NT2/D1 (cell line): ENCODE measurements around the gene TAS2R3.
"Not testable (repeated sequence)": the region's sequence is repeated elsewhere in the genome, so short reads cannot be mapped to it uniquely, and the experiment has no call there.

Experiments
- DNase-seq: peaks from one replicate; pipeline ENCODE4 v3.0.0-alpha.2; 2011; ENCODE audit warnings: low read depth, low spot score
- H3K27me3 ChIP-seq: 2 replicates; pipeline ENCODE4 v1.6.0; 2011; ENCODE audit warnings: mild to moderate bottlenecking; ENCODE audit not compliant: insufficient read length, insufficient read depth
- H3K36me3 ChIP-seq: 2 replicates; pipeline ENCODE4 v1.6.1; 2011; ENCODE audit warnings: mild to moderate bottlenecking, low read length, mixed read lengths; ENCODE audit not compliant: insufficient read depth, insufficient read length
- H3K4me1 ChIP-seq: 2 replicates; pipeline ENCODE4 v1.5.1; 2011; ENCODE audit not compliant: insufficient read depth, insufficient read length
- H3K4me3 ChIP-seq: 2 replicates; pipeline ENCODE4 v1.5.1; 2011; ENCODE audit warnings: low read depth; ENCODE audit not compliant: insufficient read length
- H3K9ac ChIP-seq: 2 replicates; pipeline ENCODE4 v1.6.0; 2011; ENCODE audit warnings: low read depth; ENCODE audit not compliant: insufficient read length
- H3K9me3 ChIP-seq: 2 replicates; pipeline ENCODE4 v1.5.1; 2011; ENCODE audit warnings: mild to moderate bottlenecking, low read length; ENCODE audit not compliant: insufficient read depth
- SUZ12 ChIP-seq: IDR thresholded peaks from 2 replicates; pipeline ENCODE4 v1.6.1; 2011; ENCODE audit not compliant: insufficient read length, insufficient read depth; ENCODE audit errors: extremely low read depth
- YY1 ChIP-seq: IDR thresholded peaks from 2 replicates; pipeline ENCODE4 v1.6.1; 2011; ENCODE audit not compliant: insufficient read length, insufficient read depth
- ZNF274 ChIP-seq: IDR thresholded peaks from 2 replicates; pipeline ENCODE4 v1.6.1; 2011; ENCODE audit warnings: mild to moderate bottlenecking, low read depth, low read length

The TAS2R3 gene

GRCh38 chr7:141744131-141744530, 19.8 kb upstream of the TAS2R3 start:
- Histone ChIP-seq H3K4me1 (no peaks in the 10 kb centered on the region), H3K9ac (no peak overlapping the region)
- TF ChIP-seq ZNF274, result no peak
- no peak for TF ChIP-seq YY1
- TF ChIP-seq SUZ12, result no peak

GRCh38 chr7:141748396-141748795, 15.5 kb upstream of the TAS2R3 start:
- Histone ChIP-seq H3K4me3 (no peak overlapping the region), H3K36me3 (peaks cover 86% of the 10 kb centered on the region), H3K27me3 (no peaks in the 10 kb centered on the region), H3K9ac (no peak overlapping the region), H3K4me1 (no peaks in the 10 kb centered on the region), H3K9me3 (peaks cover 45% of the 10 kb centered on the region)
- TF ChIP-seq YY1 (no peak), SUZ12 (no peak), ZNF274 (no peak)
- DNase-seq, result no peak

More at GRCh38 chr7:141744131-141744530, 19.8 kb upstream of the TAS2R3 start:
- DNase-seq, result no peak
- Histone ChIP-seq H3K36me3 (peaks cover 82% of the 10 kb centered on the region), H3K4me3 (no peak overlapping the region), H3K9me3 (peaks cover 5% of the 10 kb centered on the region; the same call in 1 of the 2 replicates), H3K27me3 (no peaks in the 10 kb centered on the region)

GRCh38 chr7:141751904-141752303, 12.0 kb upstream of the TAS2R3 start:
- H3K36me3 ChIP-seq, result peaks cover 80% of the 10 kb centered on the region
- H3K4me3 ChIP-seq, DNase-seq: not testable (repeated sequence)

GRCh38 chr7:141752634-141753033, 11.3 kb upstream of the TAS2R3 start:
- Histone ChIP-seq H3K9me3 (peaks cover 51% of the 10 kb centered on the region), H3K9ac (no peak overlapping the region), H3K4me3 (no peak overlapping the region), H3K4me1 (no peaks in the 10 kb centered on the region), H3K36me3 (peaks cover 87% of the 10 kb centered on the region), H3K27me3 (no peaks in the 10 kb centered on the region)
- DNase-seq, result peak; percentile 39
- TF ChIP-seq SUZ12 (no peak), ZNF274 (no peak), YY1 (no peak)

More at GRCh38 chr7:141751904-141752303, 12.0 kb upstream of the TAS2R3 start:
- H3K27me3 ChIP-seq, H3K9ac ChIP-seq, H3K4me1 ChIP-seq: not testable (repeated sequence)
- H3K9me3 ChIP-seq, result peaks cover 48% of the 10 kb centered on the region

DNA sequence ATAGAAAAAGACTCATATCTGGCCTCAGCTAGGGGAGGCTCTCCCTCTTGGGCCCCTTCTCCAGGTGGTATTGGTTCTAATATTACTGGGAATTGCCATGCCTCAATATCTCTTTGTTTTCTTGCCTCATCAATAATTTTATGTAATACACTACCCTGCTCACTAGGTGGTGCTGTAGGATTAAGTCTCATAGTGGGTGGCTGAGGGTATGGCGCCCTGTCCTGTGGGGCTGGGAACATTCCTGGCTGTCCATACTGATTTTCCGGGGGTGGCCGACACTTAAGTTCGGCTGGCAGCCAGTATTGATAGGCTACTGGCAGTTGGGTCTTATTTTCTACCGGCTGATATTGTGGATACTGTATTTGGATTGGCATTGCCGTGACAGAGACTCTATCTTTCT, 9.0 kb upstream of the TAS2R3 start:
- TF ChIP-seq YY1 (no peak), ZNF274 (no peak), SUZ12 (no peak)
- DNase-seq, result peak; percentile 30
- Histone ChIP-seq H3K9ac (no peak overlapping the region), H3K4me3 (no peak overlapping the region), H3K4me1 (no peaks in the 10 kb centered on the region), H3K27me3 (no peaks in the 10 kb centered on the region), H3K9me3 (peaks cover 54% of the 10 kb centered on the region), H3K36me3 (peaks cover 79% of the 10 kb centered on the region)

GRCh38 chr7:141770083-141770583, 6.2 kb downstream of the TAS2R3 start:
- H3K4me3 ChIP-seq, H3K9me3 ChIP-seq, H3K36me3 ChIP-seq, H3K4me1 ChIP-seq, H3K27me3 ChIP-seq, H3K9ac ChIP-seq, DNase-seq: not testable (repeated sequence)

DNA sequence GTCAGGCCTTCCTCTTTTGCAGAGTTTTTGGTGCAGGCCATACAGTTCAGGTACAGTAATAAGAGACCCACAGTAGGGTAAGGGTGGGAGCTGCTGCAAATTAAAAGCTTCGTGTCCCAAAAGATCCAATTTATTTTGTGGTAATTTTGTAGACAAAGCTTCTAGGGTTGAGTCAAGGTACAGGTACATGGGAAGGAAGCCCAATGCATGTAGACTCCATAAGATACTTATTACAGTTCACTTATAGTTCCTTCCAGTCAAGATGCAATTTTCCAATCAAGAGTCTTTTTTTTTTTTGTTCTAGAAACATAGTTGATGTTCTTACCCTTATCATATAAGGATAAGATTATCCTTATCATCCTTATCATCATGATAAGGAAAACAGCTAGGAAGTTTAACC, 12.5 kb downstream of the TAS2R3 start, which contains the start of gene TAS2R4:
TAS2R4 (plus strand) TSS at position 301 of the 400 bp plus-strand sequence. CDS start 1,815 bp downstream, outside the sequence.
- H3K4me1 ChIP-seq, result no peaks in the 10 kb centered on the region
- no peak within 1 kb of the TSS for H3K9ac ChIP-seq
- no peak within 1 kb of the TSS for H3K4me3 ChIP-seq
- DNase-seq, result no peak
- no peaks in the 10 kb centered on the region for H3K27me3 ChIP-seq
- no peak for TF ChIP-seq SUZ12
- TF ChIP-seq YY1, result no peak
- no peak for TF ChIP-seq ZNF274
- H3K36me3 ChIP-seq, result peaks cover 10% of the 10 kb centered on the region
- H3K9me3 ChIP-seq, result peaks cover 16% of the 10 kb centered on the region; the same call in 1 of the 2 replicates
